Measurements from ENCODE around the gene PABPN1L.
A peak's percentile ranks its signal among the peaks of the same experiment; 100 is the strongest.

Gene PABPN1L

DNA sequence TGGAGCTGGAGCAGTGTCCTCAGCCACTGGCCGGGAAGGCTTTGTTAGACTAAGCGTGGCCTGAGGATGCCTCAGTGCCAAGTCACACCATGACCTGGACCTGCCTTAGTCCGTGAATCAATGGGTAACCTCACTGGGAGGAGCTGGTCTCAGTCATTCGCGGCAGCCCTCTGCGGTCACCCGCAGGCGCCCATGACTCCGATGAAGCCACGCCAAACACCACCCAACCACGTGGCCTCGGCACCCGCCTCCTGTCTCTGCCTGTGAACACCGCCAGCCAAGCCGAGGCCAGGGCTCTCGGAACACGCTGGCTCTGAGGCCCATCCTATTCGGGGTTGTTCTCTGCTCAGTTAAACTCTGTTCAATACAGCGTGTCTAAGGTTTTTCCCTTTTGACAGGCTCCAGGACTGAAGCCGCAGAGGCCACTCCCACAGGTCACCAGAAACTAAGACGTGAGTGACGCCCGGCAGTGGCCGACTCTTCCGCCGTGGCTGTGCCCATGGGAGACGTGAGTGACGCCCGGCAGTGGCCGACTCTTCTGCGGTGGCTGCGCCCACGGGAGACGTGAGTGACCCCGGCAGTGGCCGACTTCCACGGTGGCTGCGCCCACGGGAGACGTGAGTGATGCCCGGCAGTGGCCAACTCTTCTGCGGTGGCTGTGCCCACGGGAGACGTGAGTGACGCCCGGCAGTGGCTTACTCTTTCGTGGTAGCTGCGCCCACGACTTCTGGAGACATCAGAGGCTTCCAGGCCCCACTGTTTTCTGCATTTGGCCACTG, 16.8 kb upstream of the PABPN1L start:
- DNase-seq, result no peak

DNA sequence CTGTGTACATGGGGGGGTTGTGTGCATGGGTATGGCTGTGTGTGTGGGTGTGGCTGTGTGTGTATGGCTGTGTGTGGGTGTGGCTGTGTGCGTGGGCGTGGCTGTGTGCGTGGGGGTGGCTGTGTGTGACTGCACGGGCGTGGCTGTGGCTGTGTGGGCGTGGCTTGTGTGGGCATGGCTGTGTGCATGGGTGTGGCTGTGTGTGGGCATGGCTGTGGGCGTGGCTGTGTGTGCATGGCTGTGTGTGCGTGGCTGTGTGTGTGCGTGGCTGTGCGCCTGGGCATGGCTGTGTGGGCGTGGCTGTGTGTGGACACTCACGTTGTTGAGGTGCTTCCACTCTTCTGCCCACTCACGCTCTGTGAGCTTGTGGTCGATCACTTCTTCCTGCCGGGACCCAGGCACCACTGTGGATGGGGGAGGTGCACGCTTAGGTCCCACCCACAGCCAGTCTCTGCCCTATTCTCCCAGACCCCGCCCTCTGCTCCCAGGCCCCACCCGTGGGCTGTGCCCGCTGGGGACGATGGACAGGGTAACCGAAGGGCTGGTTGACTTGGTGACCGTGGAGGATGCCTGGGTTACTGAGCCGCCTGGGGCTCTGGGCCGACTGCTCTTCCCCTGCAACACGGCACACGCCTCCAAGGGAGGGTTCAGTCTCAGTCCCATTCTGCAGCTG, 16.0 kb upstream of the PABPN1L start:
- no peak for DNase-seq

DNA sequence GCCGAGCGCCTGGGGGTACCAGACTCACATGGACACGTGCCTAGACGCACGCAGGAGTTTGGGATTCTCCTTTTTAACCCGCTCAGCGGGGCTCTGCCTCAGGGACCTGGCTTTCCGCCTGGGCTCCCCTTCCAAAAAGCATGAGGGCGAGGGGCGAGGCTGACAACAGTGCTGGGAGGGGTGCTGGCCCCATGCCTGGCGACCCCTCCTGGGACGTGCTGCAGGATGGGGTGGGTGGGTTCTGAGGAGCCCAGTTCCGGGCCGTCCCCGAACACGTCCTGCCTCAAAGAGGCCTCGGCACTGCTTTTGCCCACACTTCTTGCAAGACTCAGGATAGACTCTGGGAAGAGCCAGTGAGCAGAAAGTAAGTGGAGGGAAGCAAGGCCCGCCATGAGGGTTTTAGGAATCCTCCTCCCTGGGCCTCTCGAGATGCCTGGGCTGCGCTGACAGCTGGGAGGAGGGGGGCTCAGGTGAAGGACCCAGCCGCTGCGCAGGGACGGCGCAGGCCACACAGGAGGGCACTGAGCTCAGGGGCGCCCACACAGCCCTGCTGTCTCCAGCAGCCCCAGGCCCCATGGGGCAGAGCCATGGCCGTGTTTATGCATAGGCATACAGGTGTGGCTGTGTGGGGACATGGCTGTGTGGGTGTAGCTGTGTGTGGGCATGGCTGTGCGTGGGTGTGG, 15.4 kb upstream of the PABPN1L start:
- no peak for DNase-seq

DNA sequence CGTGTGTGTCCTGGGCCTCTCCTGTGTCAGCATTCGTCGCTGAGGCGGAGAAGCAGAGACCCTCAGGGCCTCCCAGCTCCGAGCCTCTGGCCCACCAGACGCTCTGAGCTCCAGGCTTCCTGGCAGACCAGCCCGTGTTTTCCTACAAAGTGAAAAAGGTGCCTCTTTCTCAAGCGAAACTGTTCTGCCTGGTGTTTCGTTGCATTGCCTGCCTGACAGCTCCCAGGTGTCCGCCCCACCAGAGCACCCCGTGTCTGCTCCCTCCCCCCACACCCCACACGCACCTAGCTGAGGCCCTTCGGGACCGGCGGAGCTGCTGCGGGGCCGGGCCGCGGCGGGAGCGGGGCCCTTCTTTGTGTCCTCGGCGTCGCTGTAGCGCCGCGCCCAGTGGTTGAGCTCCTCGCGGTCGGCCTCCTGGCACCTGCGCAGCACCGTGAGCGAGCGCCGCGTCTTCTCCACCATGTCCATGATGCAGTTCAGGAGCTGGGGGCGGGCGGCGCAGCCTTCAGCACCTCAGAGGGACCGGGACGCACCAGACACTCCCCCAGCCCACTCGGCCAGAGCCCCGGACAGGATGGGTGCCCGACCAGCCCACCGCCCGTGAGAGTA, 14.7 kb upstream of the PABPN1L start:
- DNase-seq, result no peak

DNA sequence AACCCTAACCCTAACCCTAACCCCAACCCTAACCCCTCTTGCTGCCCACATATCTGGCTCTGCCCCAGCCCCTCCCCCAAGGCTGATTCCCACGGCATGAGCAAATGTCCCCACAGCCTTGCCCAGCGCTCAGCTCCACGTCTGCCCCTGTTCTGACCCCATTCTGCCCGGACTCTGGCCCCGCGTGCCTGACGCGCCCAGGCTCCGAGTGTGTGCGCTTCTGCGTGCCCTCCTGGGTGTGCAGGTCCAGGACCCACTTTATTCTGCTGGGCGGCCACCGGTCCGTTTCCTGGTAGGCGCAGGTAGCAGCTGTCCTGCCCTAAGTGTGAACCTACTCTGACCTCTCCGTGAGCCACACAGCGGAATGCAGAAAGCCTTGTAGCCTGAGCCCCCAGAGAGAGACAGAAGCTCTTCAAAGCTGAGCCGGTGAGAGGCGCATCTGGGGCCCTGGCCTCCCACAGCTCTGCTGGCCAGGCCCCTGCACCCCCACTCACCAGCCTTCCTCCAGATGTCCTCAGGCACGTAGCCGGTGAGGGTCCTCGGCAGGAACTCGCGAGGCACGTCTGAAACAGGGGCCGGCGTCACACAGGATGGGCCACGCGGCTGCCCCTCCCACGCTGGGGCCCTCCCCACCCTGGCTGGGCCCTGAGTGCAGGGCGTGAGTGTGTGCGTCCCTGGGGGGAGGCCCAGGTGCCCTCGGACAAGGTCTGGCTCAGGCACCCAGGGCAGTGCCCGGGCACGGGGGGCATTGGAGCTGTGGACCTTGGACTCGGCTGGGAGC, 14.0 kb upstream of the PABPN1L start:
- no peak for DNase-seq

DNA sequence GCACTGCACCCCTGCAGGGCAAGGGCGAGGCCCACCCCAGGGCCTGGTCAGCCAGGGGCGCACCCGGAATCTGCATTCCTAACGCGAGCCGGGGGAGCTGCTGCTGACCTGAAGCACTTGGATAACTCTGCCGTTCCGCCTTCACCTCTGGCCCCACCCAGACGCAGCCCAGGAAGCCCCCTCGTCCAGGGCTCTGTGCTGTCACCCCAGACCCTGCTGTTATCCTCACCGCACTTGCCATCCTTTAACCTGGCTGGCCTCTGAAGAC, 13.3 kb upstream of the PABPN1L start:
- DNase-seq, result no peak

DNA sequence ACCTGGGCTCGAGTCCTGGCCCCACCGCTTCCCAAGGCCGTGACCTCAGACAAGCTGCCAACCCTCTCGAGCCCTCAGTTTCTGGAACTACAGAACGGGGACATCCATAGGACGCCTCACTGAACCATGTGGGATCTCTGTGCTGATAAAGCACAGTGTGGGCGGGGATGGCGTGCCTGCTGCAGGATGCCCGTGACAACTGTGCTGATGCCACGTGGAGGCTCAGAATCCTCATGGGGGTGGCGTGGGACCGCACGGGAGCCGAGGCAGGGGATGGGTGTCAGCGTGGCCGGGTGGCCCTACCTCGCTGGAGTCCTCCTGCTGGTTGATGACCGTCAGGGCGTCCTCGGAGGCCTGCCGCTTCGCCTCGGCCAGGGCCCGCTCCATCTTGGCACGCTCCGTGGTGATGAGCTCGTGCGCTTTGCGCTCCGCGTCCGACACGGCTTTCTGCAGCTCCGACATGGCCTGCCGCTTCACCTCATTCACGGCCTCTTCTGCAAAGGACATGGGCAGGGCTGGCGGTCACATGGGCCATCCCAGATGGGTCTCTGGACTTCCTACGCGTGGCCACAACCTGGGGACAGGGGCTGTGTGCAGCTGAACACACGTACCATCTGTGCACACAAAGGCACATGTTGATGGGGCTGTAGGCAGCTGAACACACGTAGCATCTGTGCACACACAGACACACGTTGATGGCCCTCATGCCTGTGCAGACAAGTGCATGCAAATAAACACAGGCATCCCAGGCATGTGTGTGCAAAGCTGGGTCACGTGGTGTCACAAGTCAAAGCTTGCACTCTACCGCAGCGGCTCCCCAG, 12.7 kb upstream of the PABPN1L start:
- no peak for DNase-seq

DNA sequence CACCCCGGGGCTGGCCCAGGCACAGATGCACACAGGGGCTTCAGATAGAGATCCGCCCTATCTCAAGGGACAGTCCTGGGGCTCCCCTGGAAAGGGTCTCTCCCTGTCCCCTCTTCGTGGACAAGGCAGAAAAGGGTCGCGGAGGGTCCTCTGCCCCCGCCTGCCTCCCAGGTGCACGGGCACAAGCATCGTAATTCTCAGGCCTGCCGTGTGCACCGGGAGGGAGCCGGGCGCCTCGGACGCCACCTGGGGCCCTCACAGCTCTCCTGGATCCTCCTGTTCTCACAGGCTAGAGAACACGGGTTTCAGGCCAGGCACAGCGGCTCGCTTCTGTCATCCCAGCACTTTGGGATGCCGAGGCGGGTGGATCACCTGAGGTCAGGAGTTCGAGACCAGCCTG, 11.9 kb upstream of the PABPN1L start:
- DNase-seq, result no peak

DNA sequence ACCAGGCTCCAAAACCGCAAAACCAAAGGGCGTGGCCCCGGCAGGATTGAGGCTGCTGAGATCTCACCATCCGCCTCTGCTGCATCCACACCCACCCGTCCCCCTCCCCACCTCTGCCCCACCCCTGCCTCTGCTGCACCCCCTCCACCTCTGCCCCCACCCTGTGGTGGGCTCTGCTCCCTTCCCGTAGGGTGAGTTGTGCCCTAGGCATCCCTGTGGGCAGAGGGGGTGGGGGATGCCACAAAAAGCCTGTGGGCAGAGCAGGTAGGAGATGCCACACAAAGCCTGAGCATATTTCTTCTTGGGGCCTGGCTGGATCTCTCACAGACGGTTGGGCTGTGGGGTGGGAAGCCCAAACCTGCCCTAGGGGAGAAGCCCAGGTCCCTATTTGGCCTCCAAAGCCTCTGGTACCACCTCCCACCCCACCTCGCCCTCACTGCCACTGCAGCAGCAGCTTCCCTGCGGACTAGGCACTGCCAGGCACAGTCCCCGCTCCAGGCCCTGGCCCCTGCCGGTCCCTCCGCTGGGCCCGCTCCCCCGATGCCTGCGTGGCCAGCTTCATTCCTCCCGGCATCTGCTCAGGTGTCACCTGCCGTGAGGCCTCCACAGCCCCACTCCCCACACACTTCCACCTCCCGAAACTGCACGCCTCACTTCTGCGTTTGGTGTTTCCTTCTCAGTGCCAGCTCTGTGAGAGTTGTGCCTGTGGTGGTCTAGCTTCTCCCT, 11.3 kb upstream of the PABPN1L start:
- DNase-seq, result no peak

DNA sequence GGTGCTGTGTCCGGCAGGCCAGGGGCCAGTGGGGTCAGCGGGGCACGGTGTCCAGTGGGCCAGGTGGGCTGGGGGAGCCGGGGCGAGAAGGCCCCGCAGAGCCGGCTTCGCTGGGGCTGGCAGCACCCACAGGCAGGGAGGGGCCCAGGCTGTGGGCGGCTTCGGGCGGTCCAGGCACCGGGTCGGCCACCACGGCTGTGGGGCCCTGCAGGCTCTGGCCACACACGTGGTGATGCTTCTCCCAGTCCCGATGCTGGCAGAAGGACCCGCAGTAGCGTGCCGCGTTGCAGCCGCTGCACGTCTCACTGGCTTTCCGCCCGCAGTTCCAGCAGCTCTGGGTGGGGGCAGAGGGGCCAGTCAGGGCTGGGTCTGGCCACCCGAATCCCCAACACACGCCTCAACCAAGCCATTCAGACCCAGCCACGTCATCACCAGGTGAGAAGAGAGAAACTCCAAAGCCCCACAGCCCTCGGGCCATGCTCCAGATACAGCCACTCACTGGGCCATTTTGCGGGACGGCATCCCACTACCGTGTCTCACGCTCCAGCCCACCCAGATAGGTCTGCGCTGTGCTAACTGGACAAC, 10.6 kb upstream of the PABPN1L start:
- DNase-seq, result no peak

DNA sequence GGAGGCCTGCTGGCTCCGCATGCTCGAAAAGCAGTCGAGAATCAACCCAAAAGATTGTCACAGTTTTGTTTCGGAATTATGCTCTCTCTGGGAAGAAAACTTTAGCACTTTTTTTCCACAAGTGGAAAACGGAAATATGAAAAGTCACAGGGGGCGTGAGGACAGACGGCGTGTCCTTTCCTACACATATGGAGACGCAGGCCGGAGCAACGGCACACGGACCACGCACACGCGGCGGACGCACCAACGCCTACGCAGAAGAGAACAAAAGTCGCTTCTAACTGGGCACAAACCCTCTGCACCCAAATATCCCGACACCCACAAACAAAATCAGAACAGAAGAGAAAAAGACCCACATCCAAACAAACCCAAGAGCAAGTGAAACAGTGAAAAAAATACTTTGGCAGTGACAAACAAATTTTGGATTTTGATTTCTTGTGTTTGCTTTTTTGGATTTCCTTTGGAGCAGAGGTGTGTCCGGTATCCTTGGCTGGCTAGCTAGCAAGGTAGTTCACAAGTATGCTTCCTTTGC, 9.3 kb upstream of the PABPN1L start:
- DNase-seq, result no peak

DNA sequence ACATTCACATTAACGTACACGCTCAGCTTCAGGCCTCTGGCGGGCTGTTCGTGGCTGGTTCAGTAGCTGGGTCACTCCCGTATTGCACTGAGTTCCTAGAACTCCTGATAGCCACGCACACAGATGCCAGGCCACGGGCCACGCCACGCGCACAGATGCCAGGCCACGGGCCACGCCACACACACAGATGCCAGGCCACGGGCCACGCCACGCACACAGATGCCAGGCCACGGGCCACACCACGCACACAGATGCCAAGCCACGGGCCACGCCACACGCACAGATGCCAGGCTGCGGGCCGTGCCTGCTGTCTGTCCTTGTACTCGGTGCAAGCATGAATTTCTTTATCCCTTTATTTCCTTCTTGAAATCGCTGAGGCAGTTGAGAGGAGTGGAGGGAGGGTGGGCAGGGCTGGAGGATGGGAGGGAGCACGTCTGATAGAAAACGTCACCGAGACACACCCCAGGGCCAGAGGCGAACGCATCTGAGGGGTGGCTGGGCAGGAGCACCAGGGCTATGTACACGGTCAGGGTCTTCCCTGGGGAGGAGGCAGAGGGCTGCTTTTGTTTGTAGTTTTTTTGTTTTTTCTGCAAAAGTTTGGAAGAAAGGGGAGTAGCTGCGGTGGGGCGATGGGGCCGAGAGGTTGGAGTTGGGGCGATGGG, 8.6 kb upstream of the PABPN1L start:
- no peak for DNase-seq

DNA sequence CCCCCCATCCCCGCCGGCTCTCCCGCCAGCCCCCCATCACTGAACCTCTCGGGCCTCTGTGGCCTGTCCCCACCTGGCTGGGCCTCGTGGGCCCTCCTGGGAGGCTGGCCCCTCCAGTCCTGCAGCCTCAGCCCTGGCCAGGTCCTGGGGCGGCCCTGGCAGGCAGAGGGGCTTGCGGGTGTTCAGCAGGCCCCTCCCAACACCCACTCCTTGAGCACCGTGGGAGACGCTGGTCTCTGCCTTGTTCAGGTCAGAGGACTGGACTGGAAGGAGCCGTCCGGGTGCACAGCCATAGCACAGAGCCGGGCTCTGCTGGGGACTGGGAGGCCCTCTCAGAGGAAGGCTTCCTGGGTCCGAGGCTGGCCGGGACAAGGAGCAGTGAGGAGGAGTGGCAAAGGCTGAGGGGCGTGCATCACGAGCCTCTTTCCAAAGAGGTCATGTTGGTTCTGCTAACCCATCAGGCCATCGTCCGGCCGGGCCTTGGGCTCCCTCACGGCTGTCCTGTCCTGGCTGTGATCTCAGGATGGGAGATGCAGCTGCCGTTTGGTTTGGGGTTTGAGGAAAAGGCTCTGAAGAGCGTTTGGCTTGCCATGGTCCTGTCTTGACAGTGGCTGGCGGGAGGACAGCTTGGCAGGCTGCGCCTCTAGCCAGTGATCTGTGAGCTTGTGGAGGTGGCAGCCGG, 6.3 kb upstream of the PABPN1L start:
- peak; percentile 12 for DNase-seq

DNA sequence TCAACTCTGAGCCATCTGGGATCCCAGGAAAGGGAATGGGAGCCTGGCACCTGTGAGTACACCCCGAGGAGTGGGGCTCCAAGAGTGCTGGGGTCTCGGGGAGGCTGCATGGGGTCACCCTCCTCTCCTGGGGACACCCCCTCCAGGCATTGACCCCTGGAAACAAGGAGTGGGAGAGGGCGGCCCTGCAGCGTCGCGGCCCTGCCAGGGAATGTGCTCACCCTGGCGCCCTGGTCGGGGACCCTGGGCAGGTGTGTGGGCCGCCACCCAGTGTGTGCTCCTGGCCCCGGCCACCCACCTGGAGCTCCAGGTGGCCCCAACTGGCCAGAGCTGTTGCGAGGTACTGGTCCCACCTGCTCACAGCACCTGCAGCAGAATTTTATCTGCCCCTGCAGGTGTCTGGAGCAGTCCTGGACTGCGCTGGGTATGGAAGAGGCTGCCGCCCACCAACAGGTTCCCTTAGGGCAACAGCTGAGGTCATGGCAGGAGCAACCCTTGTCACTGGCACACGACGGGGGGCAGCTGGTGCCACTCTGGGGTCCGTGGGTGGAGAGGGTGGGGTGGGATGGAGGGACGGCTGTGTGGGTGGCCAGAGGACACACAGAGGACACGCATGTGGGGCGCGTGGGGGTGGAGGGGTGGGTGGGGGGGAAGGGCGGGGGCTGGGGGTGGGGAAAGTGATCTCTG, 5.4 kb upstream of the PABPN1L start:
- DNase-seq, result no peak

DNA sequence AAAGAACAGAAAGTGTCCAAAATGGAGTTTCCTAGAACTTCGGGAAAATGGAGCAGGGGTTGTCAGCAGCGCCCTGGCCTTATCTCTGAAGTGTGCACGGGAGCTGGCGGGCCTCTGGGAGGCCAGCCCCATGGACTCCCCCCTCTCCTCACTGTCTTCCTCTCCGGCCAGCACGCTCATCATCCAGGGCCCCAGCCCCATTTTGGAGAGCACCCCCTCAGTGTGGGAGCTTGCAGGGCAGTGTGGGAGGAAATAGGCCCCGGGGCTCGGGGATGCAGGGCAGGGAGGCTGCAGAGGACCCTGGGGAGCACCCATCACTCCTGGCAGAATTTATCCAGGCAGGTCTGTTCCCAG, 4.9 kb upstream of the PABPN1L start:
- DNase-seq, result no peak

DNA sequence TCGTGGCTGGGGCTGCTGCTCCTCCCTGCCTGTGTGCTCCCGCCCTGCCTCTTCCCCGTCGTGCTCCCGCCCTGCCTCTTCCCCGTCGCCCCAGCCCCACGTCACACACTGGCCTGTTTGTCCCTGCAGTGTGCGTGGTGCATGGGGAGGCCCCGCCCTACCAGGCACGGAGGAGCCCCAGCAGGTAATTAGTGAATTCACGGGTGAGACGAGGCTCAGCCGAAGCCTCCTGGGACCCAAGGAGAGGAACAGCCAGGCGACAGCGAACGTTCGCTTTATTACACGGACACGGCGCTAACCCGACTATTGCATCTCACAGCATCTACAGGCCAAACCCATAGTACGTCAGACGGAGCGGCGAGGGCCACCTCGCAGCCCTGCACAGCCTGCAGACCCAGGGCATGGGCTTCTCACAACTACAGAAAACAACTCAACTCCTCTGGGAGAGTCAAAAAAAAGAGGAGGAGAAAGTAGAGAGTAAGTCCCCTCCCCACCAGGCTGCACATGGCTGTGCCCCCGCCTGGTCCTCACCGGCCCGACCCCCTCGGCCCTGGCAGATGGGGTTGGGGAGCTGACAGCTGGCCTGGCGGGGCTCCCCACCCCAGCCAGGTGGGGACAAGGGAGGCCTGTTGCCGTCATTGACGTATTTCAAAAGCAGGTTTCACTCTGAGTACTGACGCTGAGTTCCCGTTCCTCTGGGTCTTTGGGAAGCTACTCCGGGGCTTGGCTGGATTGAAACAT, 4.3 kb upstream of the PABPN1L start:
- peak; percentile 23 for DNase-seq

DNA sequence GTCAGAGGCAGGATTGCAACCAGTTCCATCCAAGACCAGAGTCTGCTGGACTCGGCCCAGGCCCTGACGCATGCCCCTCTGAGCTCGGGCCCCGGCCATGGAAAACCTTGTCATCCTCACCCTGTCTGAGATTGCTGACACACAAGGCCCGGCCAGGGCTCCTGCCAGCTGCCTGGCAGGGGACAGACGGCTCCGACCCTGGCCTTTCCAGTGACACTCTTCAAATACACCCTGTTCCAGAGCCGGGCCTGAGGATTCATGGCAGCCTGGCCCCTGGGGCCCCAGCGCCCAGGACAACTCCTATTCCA, 3.2 kb upstream of the PABPN1L start:
- DNase-seq, result no peak

DNA sequence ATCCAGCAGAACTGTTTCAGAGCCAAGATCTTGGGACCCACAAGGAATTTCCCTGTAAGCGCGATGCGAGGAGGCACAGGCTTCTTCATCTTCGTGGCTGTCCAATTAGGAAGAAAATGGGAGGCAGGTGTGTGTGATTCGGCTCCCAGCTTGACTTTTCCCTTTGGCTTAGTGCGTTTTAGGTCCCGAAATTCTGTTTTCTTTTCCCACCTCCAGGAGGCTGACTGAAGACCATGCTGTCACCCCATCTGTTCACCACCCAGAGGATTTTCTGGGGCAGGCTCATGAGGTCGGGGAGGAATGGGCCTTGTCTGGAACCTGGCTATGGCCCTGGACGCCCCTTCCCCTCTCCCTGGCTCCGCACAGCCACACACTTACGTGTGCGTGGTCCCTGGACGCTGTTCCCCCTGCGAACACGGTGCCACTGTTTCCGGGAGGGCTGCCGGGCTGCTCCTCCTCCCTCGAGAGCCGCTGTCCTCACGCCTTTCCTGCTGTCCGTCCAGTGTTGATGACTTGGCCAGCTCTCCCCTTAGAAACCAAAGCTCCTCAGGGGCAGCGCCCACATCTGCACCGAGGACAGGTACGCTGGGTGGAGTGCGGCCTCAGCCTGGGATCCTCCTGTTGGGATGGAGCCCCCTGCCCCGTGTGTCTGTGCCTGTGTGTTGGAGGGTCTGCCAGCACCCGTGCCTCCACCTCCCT, 2.7 kb upstream of the PABPN1L start:
- DNase-seq, result no peak
